ENCODE measurements around the gene HRAS.

The HRAS gene

DNA sequence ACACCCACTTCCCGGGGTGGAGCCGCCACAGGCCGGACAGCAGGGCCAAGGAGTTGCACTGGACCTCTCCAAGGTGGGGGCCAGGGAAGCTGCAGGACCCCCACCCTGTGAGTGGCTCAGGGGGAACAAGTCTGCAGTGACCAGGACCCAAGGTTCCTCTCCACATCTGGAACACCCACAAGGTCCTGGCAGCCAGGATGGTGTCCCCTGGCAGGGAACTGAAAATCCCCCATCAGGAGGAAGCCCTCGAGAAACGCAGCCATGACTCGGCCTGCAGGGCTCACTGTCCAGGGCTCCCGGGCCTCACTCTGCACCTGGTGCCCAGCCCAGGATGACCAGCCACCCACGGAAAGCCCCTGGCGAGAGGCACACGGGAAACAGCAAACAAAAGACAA is 39.8 kb downstream of the HRAS start:
- DNase-seq, result no peak
- Histone ChIP-seq H3K27ac (no peak overlapping the region), H3K4me3 (ENCODE audit: low read depth, low read length) (no peak overlapping the region), H3K36me3 (peaks cover 81% of the 10 kb centered on the region), H3K9me3 (ENCODE audit: severe bottlenecking) (no peaks in the 10 kb centered on the region), H3K27me3 (ENCODE audit: insufficient read depth, low read depth, severe bottlenecking) (no peaks in the 10 kb centered on the region)
- TF ChIP-seq, protein P1, sequence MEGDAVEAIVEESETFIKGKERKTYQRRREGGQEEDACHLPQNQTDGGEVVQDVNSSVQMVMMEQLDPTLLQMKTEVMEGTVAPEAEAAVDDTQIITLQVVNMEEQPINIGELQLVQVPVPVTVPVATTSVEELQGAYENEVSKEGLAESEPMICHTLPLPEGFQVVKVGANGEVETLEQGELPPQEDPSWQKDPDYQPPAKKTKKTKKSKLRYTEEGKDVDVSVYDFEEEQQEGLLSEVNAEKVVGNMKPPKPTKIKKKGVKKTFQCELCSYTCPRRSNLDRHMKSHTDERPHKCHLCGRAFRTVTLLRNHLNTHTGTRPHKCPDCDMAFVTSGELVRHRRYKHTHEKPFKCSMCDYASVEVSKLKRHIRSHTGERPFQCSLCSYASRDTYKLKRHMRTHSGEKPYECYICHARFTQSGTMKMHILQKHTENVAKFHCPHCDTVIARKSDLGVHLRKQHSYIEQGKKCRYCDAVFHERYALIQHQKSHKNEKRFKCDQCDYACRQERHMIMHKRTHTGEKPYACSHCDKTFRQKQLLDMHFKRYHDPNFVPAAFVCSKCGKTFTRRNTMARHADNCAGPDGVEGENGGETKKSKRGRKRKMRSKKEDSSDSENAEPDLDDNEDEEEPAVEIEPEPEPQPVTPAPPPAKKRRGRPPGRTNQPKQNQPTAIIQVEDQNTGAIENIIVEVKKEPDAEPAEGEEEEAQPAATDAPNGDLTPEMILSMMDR (IDR thresholded peaks at IDR 0.05; ENCODE audit: low read depth, low read length), result no peak

DNA sequence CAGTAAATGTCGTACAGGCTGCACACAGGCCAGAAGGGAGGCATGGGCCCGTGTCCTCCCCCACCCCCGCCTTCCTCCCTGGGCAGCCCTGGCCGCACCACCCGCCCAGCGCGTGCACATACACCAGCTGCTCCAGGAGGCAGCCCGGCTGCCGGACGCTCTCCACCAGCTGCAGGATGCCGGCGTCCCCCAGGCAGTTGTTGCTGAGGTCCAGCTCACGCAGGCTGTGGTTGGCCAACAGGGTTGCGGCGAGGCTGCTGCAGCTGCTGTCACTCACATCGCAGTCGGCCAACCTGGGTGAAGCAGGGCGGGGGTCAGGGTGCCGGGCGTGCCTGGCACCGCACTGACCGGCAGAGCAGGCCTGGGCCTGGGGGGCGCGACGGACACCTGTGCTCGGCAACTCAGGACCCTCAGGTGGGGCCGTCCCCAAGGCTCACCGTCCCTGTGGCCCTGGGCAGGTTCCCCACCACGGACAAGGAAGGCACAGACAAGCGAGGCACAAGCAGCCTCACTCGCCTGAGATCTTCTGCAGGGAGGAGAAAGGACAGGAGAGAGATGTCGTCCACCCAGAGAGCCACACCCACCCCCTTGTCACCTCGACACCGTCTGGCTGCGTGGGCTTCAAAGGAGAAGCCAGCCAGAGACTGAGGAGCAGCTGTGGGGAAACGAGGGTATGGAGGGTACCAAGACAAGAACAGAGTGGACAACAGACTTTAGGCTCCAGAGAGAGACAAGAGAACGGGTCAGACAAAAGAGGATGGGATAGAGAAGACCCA is 40.4 kb downstream of the HRAS start:
- TF ChIP-seq, protein P1 (IDR thresholded peaks at IDR 0.05; ENCODE audit: low read depth, low read length), result no peak

DNA sequence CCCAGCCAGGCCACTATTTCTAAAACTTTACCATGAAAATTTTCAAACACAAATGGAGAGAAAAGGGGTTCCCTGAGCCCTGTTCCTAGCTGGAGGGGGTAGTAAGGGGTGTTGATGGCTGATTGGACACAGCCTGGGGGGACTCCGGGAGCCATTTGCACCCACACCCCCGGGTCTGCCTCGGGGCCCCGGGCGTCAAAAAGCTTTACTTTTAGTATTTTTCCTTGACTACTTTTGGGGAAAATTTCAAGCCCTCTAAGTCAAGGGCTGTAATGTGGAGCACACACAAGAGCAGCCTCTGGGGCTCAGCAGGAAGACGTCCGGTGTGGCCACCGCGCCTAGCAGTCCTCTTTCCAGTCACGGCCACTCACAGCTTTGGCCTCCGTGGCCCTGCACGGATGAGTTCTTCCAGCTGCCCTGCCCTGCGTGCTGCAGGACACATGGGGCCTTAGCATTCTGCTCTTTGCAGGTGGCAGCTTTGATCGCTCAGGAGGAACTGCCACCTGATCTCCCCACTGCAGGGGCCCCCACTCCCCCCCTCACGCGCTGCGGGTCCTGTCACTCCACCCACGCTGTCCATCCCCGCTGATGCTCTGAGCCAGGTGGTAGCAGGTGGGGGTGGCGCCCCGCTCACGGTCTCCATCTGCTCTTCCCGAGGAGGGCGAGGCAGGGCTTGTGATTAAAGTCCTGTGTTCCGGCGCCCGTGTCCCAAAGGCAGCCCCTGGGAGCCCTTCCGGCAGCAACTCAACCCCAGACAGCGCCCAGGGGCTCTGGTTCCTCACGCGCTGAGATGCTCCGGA is 42.7 kb downstream of the HRAS start:
- Histone ChIP-seq H3K4me3 (ENCODE audit: low read depth, low read length) (no peak overlapping the region), H3K9me3 (ENCODE audit: severe bottlenecking) (no peaks in the 10 kb centered on the region), H3K27me3 (ENCODE audit: insufficient read depth, low read depth, severe bottlenecking) (no peaks in the 10 kb centered on the region), H3K36me3 (peaks cover 58% of the 10 kb centered on the region), H3K27ac (peak overlapping the region; percentile 69)
- TF ChIP-seq, protein P1 (IDR thresholded peaks at IDR 0.05; ENCODE audit: low read depth, low read length), result no peak
- peak; percentile 76 for DNase-seq

More for the DNA sequence above, 40.4 kb downstream of the HRAS start:
- no peak for DNase-seq
- Histone ChIP-seq H3K9me3 (ENCODE audit: severe bottlenecking) (no peaks in the 10 kb centered on the region), H3K4me3 (ENCODE audit: low read depth, low read length) (no peak overlapping the region), H3K36me3 (peaks cover 79% of the 10 kb centered on the region), H3K27ac (no peak overlapping the region), H3K27me3 (ENCODE audit: insufficient read depth, low read depth, severe bottlenecking) (no peaks in the 10 kb centered on the region)

DNA sequence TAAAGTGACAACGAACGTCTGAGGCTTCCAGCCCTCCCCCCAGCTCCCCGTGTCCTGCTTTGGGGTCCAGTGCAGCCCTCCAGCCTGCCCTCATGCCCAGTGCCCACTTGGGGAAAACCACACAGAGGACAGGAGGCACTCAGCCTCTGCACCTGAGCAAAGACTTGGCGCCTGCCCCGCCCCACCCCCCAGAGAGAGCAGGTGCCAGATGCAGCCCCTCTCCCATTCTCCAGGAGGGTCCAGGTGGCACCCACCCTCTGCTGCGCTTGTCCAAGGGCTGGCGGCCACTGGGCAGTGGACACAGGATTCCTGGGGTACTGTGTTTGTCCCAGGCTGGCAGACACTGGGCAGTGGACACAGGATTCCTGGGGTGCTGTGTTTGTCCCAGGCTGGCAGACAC is 44.0 kb downstream of the HRAS start:
- Histone ChIP-seq H3K27me3 (ENCODE audit: insufficient read depth, low read depth, severe bottlenecking) (no peaks in the 10 kb centered on the region), H3K4me3 (ENCODE audit: low read depth, low read length) (no peak overlapping the region), H3K9me3 (ENCODE audit: severe bottlenecking) (no peaks in the 10 kb centered on the region), H3K36me3 (peaks cover 50% of the 10 kb centered on the region), H3K27ac (no peak overlapping the region)
- no peak for DNase-seq
- TF ChIP-seq, protein P1 (IDR thresholded peaks at IDR 0.05; ENCODE audit: low read depth, low read length), result no peak

DNA sequence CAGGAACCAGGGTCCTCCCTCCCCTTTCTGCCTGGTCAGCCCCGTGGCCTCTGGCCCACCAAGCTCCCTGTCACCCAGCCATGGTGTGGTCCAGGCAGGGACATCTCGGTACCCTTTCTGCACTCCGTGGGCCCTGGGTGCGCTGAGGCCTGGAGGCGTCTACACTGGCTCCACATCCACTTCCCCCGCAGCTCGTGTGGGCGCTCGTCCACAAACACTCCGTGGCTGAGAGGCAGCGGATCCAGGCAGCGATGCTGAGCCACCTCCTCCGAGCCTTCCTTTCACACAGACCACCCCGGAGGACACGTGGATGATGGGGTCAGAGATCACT is 44.5 kb downstream of the HRAS start:
- TF ChIP-seq, protein P1 (IDR thresholded peaks at IDR 0.05; ENCODE audit: low read depth, low read length), result no peak

More for the DNA sequence above, 44.5 kb downstream of the HRAS start:
- DNase-seq, result no peak
- Histone ChIP-seq H3K27ac (no peak overlapping the region), H3K36me3 (peaks cover 45% of the 10 kb centered on the region), H3K4me3 (ENCODE audit: low read depth, low read length) (no peak overlapping the region), H3K9me3 (ENCODE audit: severe bottlenecking) (no peaks in the 10 kb centered on the region), H3K27me3 (ENCODE audit: insufficient read depth, low read depth, severe bottlenecking) (no peaks in the 10 kb centered on the region)

All from WERI-Rb-1 (cell line).